ENCODE results near the gene HNF4A. TPM values are rescaled to one million over a fixed set of nuclear protein-coding genes. Genes with fewer than 3 reads are reported as not detected.
A peak's percentile ranks its signal among the peaks of the same experiment; 100 is the strongest.

The HNF4A gene
- total and polyA plus RNA-seq, 2 of the 13 experiments (the other 11 are each of a cell fraction or from before 2014, with no cell fraction given), result 80.9 to 169 TPM

DNA sequence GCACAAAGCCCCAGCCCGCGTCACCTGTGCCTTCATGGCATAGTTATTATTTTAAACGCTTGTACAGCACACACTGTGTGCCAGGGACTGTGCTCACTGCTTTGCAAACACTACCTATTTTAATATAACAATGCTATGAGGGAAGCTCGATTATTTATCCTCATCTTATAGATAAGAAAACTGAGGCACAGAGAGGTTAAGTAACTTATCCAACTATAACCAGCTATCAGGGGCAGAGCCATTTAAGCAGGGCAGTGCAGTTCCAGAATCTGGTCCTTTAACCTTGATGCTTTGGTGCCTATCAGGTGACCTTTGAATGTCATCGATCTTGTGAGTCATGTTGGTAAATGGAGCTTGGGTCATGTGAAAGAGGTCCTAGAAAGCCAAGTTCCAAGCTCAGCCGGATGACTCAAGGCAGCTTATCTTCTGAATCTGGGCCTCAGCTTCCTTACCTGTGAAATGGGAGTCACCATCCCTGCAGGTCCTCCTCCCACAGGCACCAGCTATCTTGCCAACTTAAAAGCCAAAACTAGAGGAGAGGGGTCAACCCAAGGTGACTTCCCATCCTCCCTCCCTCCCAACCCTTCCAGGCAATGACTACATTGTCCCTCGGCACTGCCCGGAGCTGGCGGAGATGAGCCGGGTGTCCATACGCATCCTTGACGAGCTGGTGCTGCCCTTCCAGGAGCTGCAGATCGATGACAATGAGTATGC is 63.8 kb downstream of the HNF4A start (continued):
- TF ChIP-seq, protein P1, sequence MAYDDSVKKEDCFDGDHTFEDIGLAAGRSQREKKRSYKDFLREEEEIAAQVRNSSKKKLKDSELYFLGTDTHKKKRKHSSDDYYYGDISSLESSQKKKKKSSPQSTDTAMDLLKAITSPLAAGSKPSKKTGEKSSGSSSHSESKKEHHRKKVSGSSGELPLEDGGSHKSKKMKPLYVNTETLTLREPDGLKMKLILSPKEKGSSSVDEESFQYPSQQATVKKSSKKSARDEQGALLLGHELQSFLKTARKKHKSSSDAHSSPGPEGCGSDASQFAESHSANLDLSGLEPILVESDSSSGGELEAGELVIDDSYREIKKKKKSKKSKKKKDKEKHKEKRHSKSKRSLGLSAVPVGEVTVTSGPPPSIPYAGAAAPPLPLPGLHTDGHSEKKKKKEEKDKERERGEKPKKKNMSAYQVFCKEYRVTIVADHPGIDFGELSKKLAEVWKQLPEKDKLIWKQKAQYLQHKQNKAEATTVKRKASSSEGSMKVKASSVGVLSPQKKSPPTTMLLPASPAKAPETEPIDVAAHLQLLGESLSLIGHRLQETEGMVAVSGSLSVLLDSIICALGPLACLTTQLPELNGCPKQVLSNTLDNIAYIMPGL (CRISPR knock-in tag; IDR thresholded peaks at IDR 0.05; ENCODE audit: borderline replicate concordance in 1 of 2, low read depth in 1 of 2), result peak; percentile 55 to 62; a peak in 2 of 4 replicates
- TF ChIP-seq ZNF547 (CRISPR knock-in tag; IDR thresholded peaks at IDR 0.05) (0 out of 2 replicates have a peak, but pooled peaks have one; percentile 53), HDAC2 (CRISPR knock-in tag; IDR thresholded peaks at IDR 0.05) (peak; percentile 96), DNMT1 (CRISPR knock-in tag; IDR thresholded peaks at IDR 0.05) (no peak), ATF7-NPFF (CRISPR knock-in tag; IDR thresholded peaks at IDR 0.05; ENCODE audit: low read depth) (peak; percentile 40), MEF2D (CRISPR knock-in tag; IDR thresholded peaks at IDR 0.05) (peak; percentile 80), ARNT2 (CRISPR knock-in tag; IDR thresholded peaks at IDR 0.05; ENCODE audit: low read depth) (peak; percentile 71), NBN (conservative IDR thresholded peaks at IDR 0.05) (no peak), HOXD1 (CRISPR knock-in tag; IDR thresholded peaks at IDR 0.05) (peak; percentile 98), ZNF766 (CRISPR knock-in tag; IDR thresholded peaks at IDR 0.05; ENCODE audit: borderline replicate concordance) (peak; percentile 29; the same call in 1 of the 2 replicates), IKZF1 (IDR thresholded peaks at IDR 0.05) (no peak), HMG20A (CRISPR knock-in tag; IDR thresholded peaks at IDR 0.05; ENCODE audit: borderline replicate concordance) (peak; percentile 84; the same call in 1 of the 2 replicates), ZNF263 (CRISPR knock-in tag; IDR thresholded peaks at IDR 0.05) (peak; percentile 73), NR2C2 (CRISPR knock-in tag; IDR thresholded peaks at IDR 0.05; ENCODE audit: borderline replicate concordance) (peak; percentile 93), ZNF17 (CRISPR knock-in tag; IDR thresholded peaks at IDR 0.05) (no peak), MEIS2 (CRISPR knock-in tag; IDR thresholded peaks at IDR 0.05) (peak; percentile 95)
- TF ChIP-seq, protein P2, sequence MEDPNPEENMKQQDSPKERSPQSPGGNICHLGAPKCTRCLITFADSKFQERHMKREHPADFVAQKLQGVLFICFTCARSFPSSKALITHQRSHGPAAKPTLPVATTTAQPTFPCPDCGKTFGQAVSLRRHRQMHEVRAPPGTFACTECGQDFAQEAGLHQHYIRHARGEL (CRISPR knock-in tag; IDR thresholded peaks at IDR 0.05), result no peak
- TF ChIP-seq, protein P3, sequence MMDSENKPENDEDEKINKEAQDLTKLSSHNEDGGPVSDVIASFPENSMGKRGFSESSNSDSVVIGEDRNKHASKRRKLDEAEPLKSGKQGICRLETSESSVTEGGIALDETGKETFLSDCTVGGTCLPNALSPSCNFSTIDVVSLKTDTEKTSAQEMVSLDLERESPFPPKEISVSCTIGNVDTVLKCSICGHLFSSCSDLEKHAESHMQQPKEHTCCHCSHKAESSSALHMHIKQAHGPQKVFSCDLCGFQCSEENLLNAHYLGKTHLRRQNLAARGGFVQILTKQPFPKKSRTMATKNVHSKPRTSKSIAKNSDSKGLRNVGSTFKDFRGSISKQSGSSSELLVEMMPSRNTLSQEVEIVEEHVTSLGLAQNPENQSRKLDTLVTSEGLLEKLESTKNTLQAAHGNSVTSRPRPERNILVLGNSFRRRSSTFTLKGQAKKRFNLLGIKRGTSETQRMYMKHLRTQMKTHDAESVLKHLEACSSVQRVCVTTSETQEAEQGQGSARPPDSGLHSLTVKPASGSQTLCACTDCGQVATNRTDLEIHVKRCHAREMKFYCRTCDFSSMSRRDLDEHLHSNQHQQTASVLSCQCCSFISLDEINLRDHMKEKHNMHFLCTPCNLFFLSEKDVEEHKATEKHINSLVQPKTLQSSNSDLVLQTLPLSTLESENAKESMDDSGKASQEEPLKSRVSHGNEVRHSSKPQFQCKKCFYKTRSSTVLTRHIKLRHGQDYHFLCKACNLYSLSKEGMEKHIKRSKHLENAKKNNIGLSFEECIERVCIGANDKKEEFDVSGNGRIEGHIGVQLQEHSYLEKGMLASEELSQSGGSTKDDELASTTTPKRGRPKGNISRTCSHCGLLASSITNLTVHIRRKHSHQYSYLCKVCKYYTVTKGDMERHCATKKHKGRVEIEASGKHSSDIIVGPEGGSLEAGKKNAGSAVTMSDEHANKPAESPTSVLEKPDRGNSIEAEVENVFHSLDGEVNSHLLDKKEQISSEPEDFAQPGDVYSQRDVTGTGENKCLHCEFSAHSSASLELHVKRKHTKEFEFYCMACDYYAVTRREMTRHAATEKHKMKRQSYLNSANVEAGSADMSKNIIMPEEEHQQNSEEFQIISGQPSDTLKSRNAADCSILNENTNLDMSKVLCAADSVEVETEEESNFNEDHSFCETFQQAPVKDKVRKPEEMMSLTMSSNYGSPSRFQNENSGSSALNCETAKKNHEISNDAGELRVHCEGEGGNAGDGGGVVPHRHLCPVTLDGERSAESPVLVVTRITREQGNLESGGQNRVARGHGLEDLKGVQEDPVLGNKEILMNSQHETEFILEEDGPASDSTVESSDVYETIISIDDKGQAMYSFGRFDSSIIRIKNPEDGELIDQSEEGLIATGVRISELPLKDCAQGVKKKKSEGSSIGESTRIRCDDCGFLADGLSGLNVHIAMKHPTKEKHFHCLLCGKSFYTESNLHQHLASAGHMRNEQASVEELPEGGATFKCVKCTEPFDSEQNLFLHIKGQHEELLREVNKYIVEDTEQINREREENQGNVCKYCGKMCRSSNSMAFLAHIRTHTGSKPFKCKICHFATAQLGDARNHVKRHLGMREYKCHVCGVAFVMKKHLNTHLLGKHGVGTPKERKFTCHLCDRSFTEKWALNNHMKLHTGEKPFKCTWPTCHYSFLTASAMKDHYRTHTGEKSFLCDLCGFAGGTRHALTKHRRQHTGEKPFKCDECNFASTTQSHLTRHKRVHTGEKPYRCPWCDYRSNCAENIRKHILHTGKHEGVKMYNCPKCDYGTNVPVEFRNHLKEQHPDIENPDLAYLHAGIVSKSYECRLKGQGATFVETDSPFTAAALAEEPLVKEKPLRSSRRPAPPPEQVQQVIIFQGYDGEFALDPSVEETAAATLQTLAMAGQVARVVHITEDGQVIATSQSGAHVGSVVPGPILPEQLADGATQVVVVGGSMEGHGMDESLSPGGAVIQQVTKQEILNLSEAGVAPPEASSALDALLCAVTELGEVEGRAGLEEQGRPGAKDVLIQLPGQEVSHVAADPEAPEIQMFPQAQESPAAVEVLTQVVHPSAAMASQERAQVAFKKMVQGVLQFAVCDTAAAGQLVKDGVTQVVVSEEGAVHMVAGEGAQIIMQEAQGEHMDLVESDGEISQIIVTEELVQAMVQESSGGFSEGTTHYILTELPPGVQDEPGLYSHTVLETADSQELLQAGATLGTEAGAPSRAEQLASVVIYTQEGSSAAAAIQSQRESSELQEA (CRISPR knock-in tag; IDR thresholded peaks at IDR 0.05; ENCODE audit: not compliant biosample characterization), result no peak
- TF ChIP-seq, protein P4, sequence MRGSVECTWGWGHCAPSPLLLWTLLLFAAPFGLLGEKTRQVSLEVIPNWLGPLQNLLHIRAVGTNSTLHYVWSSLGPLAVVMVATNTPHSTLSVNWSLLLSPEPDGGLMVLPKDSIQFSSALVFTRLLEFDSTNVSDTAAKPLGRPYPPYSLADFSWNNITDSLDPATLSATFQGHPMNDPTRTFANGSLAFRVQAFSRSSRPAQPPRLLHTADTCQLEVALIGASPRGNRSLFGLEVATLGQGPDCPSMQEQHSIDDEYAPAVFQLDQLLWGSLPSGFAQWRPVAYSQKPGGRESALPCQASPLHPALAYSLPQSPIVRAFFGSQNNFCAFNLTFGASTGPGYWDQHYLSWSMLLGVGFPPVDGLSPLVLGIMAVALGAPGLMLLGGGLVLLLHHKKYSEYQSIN (CRISPR knock-in tag; IDR thresholded peaks at IDR 0.05; ENCODE audit: borderline replicate concordance), result no peak
